ENCODE measurements around the gene DCXR.
A peak's percentile ranks its signal among the peaks of the same experiment; 100 is the strongest.

DCXR gene

DNA sequence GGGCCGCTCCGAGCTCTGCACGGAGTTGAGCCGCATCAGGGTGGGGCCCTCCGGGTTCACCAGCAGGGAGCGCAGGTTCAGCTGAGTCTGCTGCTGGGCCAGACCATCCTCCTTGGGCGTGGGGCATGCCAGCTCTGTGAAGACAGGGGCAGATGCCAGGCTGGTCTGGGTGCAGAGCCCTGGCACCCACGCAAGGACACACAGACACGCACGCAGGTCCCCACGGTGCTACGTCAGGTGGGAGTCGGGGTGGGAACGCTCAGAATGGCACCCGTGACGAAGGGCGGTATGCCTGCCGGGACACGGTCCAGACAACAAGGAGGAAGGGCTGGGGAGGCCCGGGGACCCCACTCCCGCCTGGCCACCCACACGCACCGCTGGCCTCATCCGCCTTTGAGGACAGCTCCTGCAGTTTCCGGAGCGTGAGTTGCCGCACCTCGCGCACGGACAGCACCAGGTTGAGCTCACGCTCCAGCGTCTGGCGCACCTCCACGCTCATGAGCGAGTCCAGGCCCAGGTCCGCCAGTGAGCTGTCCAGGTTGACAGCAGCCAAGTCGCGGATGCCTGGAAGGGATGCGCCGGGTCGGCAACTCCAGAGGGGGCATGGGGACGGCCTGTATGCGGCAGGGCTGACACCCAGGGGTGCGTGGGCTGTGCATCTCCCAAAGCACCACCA is 43.4 kb upstream of the DCXR start:
- TF ChIP-seq POLR2A (IDR thresholded peaks at IDR 0.05; ENCODE audit: low read depth, low read length) (no peak), POLR2AphosphoS5 (IDR thresholded peaks at IDR 0.05; ENCODE audit: low read depth, low read length) (peak; percentile 16; the same call in 1 of the 2 replicates)
- FAIRE-seq (no peak), DNase-seq (ENCODE audit: insufficient read length) (no peak)

DNA sequence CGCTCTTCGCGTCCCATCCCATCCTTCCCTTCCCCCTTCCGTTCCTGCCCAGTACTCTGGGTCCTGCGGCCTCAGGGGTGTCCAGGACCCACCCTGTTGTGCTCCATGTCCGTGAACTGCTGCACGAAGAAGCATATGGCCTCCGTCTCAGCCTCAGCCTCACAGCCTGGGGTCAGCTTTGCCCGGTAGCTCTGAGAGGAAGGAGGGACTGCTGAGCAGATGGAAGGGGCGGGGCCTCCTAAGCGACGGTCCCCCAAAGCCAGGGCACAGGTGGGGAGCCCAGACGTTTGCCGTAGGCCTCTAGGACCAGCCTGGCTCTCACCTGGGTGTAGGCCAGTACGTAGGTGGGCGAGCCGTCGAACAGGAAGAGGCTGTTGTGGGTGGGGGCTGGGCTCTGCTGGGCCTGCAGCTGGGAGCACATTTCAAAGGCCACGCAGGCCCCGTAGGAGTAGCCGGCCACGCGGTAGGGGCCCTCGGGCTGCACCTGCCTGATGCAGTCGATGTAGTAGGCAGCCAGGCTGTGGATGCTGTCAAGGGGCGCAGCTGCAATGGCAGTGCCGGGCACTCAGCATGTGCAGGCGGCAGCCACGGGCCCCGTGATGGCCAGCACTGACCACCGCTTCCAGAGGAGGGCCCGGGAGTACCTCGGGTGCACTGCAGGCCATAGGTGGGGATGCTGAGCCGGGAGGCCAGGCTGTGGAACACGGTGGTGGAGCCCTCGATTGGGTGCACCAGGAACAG is 42.7 kb upstream of the DCXR start:
- TF ChIP-seq POLR2A (IDR thresholded peaks at IDR 0.05; ENCODE audit: low read depth, low read length) (no peak), TAF1 (IDR thresholded peaks at IDR 0.05; ENCODE audit: borderline replicate concordance, low read depth, low read length) (no peak), POLR2AphosphoS5 (IDR thresholded peaks at IDR 0.05; ENCODE audit: low read depth, low read length) (no peak)
- DNase-seq (ENCODE audit: insufficient read length) (no peak), FAIRE-seq (no peak)

GRCh38 chr17:82079001-82079677 is 41.6 kb upstream of the DCXR start:
- TF ChIP-seq TAF1 (IDR thresholded peaks at IDR 0.05; ENCODE audit: borderline replicate concordance, low read depth, low read length) (no peak), POLR2AphosphoS5 (IDR thresholded peaks at IDR 0.05; ENCODE audit: low read depth, low read length) (no peak), POLR2A (IDR thresholded peaks at IDR 0.05; ENCODE audit: low read depth, low read length) (no peak)
- DNase-seq (ENCODE audit: insufficient read length) (no peak), FAIRE-seq (no peak)

- FAIRE-seq (no peak), DNase-seq (ENCODE audit: insufficient read length) (no peak)
- no peak for TF ChIP-seq TAF1 (IDR thresholded peaks at IDR 0.05; ENCODE audit: borderline replicate concordance, low read depth, low read length)
Measured at GRCh38 chr17:82078433-82078832, 40.9 kb upstream of the DCXR start.

DNA sequence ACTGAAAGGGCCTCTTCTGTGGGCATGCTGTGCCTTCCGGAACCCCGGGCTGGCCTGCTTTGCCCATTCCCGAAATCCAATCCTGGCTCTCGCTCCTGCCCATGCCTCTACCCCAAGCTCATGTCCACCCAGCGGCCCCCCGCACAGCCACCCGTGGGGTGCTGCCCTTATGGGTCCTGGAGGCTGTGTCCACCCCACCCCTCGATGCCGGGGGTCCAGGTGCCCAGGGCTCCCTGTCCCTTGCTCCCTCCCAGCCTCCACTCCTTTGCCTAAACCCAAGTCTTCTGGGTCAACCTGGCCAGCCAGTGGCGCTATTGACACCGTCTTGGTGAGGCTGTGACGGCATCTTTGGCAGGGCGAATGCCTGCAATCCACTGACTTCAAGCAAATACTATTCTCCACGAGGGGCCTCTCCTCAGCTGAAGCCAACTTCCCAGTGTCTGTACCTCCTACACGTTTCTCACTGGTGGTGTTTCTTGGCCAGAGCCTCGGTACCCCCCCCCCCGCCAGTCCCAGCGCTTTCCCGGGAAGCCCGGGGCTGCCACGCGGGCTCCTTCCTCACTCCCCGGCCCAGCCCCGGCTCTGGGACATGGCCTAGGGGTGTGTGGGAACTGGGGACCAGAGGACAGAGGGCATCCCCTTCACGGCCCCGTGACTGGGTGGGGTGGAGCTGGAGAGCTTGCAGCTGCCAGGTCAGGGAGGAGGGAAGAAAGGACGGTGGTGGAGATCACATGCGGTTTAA is 40.3 kb upstream of the DCXR start:
- FAIRE-seq (no peak), DNase-seq (ENCODE audit: insufficient read length) (no peak)
- TF ChIP-seq TAF1 (IDR thresholded peaks at IDR 0.05; ENCODE audit: borderline replicate concordance, low read depth, low read length) (no peak), POLR2A (IDR thresholded peaks at IDR 0.05; ENCODE audit: low read depth, low read length) (0 out of 2 replicates have a peak, but pooled peaks have one; percentile 9), POLR2AphosphoS5 (IDR thresholded peaks at IDR 0.05; ENCODE audit: low read depth, low read length) (peak; percentile 62; the same call in 1 of the 2 replicates)

DNA sequence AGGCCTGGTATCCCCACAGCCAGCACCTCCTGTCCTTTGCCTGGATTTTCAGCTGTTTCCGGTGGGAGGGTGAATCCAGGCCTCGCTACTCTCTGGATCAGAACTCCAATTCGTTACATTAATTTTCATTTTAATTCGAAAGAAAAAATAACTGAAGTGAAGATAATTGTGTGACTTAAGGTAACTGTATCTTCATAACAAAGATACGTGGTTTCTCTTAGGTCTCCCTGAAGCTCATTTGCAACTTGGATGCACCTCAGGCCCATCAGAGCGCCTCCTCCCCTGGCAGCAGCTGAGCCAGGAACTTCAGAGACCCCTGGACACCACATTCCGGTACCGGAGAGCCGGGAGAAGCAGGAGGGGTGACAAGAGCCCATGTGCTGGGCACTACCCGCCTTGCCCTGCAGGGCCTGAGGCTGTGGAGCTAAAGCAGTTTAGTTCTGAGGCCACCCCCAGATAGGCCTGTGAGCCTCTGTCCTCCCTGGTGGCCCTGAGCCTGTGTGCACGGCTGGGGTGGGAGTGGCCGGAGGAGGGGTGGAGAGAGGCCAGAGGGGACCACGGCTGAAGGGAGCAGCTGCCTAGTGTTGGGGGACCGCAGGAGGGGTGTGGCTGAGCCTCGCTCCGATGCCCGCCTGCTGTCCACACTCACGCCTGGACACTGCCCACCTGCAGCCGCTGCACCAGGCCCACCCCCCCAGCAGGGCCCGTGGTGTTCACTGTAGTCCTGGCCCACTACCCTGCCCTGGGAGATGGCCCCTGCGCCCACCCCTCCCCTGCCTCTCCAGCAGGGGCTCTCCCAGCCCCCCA is 39.5 kb upstream of the DCXR start:
- DNase-seq (ENCODE audit: insufficient read length) (no peak), FAIRE-seq (no peak)
- TF ChIP-seq POLR2AphosphoS5 (IDR thresholded peaks at IDR 0.05; ENCODE audit: low read depth, low read length) (peak; percentile 72), TAF1 (IDR thresholded peaks at IDR 0.05; ENCODE audit: borderline replicate concordance, low read depth, low read length) (no peak), POLR2A (IDR thresholded peaks at IDR 0.05; ENCODE audit: low read depth, low read length) (peak; percentile 52)

- DNase-seq (ENCODE audit: insufficient read length) (no peak), FAIRE-seq (no peak)
- TF ChIP-seq POLR2AphosphoS5 (IDR thresholded peaks at IDR 0.05; ENCODE audit: low read depth, low read length) (no peak), POLR2A (IDR thresholded peaks at IDR 0.05; ENCODE audit: low read depth, low read length) (no peak), TAF1 (IDR thresholded peaks at IDR 0.05; ENCODE audit: borderline replicate concordance, low read depth, low read length) (no peak)
Measured at GRCh38 chr17:82076018-82076784, 38.7 kb upstream of the DCXR start.

DNA sequence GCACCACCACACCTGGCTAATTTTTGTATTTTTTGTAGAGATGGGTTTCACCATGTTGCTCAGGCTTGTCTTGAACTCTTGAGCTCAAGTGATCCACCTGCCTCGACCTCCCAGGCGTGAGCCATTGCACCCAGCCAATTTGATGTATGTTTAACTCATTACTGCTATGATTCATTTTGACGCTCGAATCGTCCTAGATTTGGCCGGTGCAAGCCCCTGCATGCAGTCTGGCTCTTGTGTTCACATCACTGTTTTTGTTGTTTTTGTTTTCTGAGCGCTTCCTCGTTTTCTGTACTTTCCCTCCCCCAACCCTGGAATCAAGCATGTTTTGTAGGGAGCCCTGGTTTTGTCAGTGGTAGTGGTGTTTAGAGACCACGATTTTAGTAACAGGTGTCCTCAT is 35.9 kb upstream of the DCXR start:
- DNase-seq (ENCODE audit: insufficient read length) (no peak), FAIRE-seq (no peak)
- TF ChIP-seq POLR2AphosphoS5 (IDR thresholded peaks at IDR 0.05; ENCODE audit: low read depth, low read length) (no peak), TAF1 (IDR thresholded peaks at IDR 0.05; ENCODE audit: borderline replicate concordance, low read depth, low read length) (no peak), POLR2A (IDR thresholded peaks at IDR 0.05; ENCODE audit: low read depth, low read length) (no peak)

- TF ChIP-seq POLR2A (IDR thresholded peaks at IDR 0.05; ENCODE audit: low read depth, low read length) (no peak), POLR2AphosphoS5 (IDR thresholded peaks at IDR 0.05; ENCODE audit: low read depth, low read length) (no peak), TAF1 (IDR thresholded peaks at IDR 0.05; ENCODE audit: borderline replicate concordance, low read depth, low read length) (no peak)
- FAIRE-seq (no peak), DNase-seq (ENCODE audit: insufficient read length) (no peak)
Measured at GRCh38 chr17:82072827-82073226, 35.3 kb upstream of the DCXR start.

DNA sequence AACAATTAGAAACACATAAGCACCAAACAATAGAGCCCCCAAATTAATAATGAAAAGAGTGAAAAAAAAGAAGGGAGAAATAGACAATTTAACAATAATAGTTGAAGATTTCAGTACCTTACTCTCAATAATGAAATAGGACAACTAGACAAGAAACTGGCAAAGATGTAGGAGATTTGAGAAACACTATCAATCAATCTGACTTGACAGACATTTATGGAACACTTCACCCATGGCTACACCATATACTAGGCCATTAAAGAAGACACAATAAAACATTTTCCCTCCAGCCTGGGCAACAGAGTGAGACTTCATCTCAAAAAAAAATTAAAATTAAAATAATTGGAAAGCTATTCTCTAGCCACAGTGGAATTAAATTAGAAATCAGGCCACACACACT is 33.1 kb upstream of the DCXR start:
- DNase-seq (ENCODE audit: insufficient read length) (no peak), FAIRE-seq (no peak)
- no peak for TF ChIP-seq TAF1 (IDR thresholded peaks at IDR 0.05; ENCODE audit: borderline replicate concordance, low read depth, low read length)
- no peak for TF ChIP-seq POLR2A (IDR thresholded peaks at IDR 0.05; ENCODE audit: low read depth, low read length)
- no peak for TF ChIP-seq POLR2AphosphoS5 (IDR thresholded peaks at IDR 0.05; ENCODE audit: low read depth, low read length)
